ACC112 (cell line): Measurements from ENCODE around the gene AIP.
"Not testable (repeated sequence)": the region's sequence is repeated elsewhere in the genome, so short reads cannot be mapped to it uniquely, and the experiment has no call there.

Source experiments
- H2AFZ ChIP-seq: fragments of 200-600 bp; sonication (generic); one replicate; pipeline ENCODE4 v1.6.0; 2017; ENCODE audit warnings: antibody characterized with exemption, low read length; ENCODE audit not compliant: unreplicated experiment
- H3K27ac ChIP-seq: fragments of 200-600 bp; sonication (generic); 2 replicates; pipeline ENCODE4 v1.5.1; 2014; ENCODE audit warnings: low read depth, mild to moderate bottlenecking, antibody characterized with exemption, low read length, moderate library complexity
- H3K27me3 ChIP-seq: fragments of 200-600 bp; sonication (generic); 2 replicates; pipeline ENCODE4 v1.6.1; 2014; ENCODE audit warnings: mild to moderate bottlenecking, antibody characterized with exemption, low read length, moderate library complexity, mixed read lengths; ENCODE audit not compliant: insufficient read depth
- H3K36me3 ChIP-seq: fragments of 200-600 bp; sonication (generic); 2 replicates; pipeline ENCODE4 v1.6.1; 2016; ENCODE audit warnings: mild to moderate bottlenecking, antibody characterized with exemption, low read length, moderate library complexity, mixed read lengths; ENCODE audit not compliant: insufficient read depth
- H3K4me1 ChIP-seq: fragments of 200-600 bp; sonication (generic); one replicate; pipeline ENCODE4 v1.6.1; 2016; ENCODE audit warnings: low read length, mixed read lengths; ENCODE audit not compliant: insufficient read depth, unreplicated experiment, control insufficient read depth
- H3K4me3 ChIP-seq: fragments of 200-600 bp; sonication (generic); 2 replicates; pipeline ENCODE4 v1.5.1; 2014; ENCODE audit warnings: mild to moderate bottlenecking, low read depth, low read length
- H3K79me2 ChIP-seq: fragments of 200-600 bp; sonication (generic); one replicate; pipeline ENCODE4 v1.6.0; 2016; ENCODE audit warnings: low read length; ENCODE audit not compliant: control insufficient read depth, unreplicated experiment, insufficient read depth

AIP gene

DNA sequence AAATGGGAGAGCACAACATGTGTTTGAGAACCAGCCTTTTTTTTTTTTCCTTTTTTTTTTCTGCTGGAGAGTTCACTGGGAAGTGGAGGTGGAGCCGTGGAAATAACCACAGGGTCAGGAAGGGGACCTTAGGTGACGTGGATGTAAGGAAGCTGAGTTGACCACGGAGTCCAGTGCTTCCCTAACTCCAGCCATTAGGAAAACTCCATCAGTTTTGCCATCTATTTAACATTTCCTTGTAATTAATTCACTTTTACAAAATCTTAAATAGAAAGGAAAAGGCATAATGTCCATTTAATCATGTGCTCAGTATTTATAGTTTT, 27.2 kb downstream of the AIP start:
- Histone ChIP-seq H3K27ac (no peak overlapping the region), H3K27me3 (peaks cover 11% of the 10 kb centered on the region), H3K36me3 (no peaks in the 10 kb centered on the region), H3K79me2 (peaks cover 9% of the 10 kb centered on the region), H3K4me3 (no peak overlapping the region), H2AFZ (no peak overlapping the region), H3K4me1 (peaks cover 19% of the 10 kb centered on the region)

DNA sequence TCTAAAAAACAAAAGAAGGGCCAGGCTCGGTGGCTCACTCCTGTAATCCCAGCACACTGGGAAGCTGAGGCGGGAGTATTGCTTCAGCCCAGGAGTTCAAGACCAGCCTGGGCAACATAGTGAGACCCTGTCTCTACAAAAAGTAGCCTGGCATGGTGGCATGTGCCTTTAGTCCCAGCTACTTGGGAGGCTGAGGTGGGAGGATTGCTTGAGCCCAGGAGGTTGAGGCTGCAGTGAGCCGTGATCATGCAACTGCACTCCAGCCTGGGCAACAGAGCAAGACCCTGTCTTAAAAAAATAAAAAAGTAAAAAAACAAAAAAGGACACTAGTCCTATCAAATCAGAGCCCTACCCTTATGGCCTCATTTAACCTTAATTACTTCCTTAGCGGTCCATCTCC, 28.7 kb downstream of the AIP start:
- H3K4me3 ChIP-seq, H3K27ac ChIP-seq, H2AFZ ChIP-seq, H3K36me3 ChIP-seq, H3K4me1 ChIP-seq, H3K79me2 ChIP-seq: not testable (repeated sequence)
- peaks cover 11% of the 10 kb centered on the region for H3K27me3 ChIP-seq

DNA sequence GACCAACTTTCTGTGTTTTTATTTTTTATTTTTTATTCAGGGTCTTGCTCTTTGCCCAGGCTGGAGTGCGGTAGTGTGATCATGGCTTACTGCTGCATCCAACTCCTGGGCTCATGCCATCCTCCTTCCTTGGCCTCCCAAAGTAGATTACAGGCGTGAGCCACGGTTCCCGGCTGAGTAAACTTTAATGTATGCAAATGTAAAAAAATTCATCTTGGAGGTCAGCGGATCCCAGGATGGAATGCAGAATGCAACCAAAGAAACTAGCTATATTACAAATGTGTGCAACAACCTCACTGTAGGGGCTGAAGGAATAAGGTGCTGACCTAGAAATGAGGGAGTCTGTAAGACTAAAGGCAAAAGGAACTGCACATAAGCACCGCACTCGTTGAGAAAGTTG, 31.3 kb downstream of the AIP start:
- Histone ChIP-seq H3K27ac (no peak overlapping the region), H3K36me3 (no peaks in the 10 kb centered on the region), H2AFZ (no peak overlapping the region), H3K27me3 (peaks cover 11% of the 10 kb centered on the region), H3K79me2 (no peaks in the 10 kb centered on the region), H3K4me1 (no peaks in the 10 kb centered on the region), H3K4me3 (no peak overlapping the region)

DNA sequence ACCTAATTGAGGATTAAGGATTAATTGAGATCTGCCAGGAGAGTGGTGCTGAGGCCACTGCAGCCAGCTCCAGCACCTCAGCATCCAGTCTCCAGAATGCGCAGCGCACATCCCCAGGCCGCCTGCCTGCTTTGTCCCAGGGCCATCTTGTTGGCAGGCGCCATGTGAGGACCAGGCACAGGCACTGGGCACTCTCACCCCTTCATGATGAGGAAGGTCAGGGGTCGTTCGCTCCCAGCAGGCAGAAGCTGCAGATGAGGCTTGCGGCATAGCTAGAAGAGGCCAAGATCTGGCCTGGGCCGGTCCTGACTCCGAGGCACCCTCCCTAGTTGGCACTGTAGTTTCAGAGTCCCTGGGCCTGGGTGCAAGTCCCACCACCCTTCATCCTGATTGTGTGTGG, 34.0 kb downstream of the AIP start:
- Histone ChIP-seq H3K27me3 (peaks cover 14% of the 10 kb centered on the region), H3K4me3 (no peak overlapping the region), H3K27ac (no peak overlapping the region), H3K36me3 (no peaks in the 10 kb centered on the region), H3K4me1 (no peaks in the 10 kb centered on the region), H3K79me2 (no peaks in the 10 kb centered on the region), H2AFZ (no peak overlapping the region)

DNA sequence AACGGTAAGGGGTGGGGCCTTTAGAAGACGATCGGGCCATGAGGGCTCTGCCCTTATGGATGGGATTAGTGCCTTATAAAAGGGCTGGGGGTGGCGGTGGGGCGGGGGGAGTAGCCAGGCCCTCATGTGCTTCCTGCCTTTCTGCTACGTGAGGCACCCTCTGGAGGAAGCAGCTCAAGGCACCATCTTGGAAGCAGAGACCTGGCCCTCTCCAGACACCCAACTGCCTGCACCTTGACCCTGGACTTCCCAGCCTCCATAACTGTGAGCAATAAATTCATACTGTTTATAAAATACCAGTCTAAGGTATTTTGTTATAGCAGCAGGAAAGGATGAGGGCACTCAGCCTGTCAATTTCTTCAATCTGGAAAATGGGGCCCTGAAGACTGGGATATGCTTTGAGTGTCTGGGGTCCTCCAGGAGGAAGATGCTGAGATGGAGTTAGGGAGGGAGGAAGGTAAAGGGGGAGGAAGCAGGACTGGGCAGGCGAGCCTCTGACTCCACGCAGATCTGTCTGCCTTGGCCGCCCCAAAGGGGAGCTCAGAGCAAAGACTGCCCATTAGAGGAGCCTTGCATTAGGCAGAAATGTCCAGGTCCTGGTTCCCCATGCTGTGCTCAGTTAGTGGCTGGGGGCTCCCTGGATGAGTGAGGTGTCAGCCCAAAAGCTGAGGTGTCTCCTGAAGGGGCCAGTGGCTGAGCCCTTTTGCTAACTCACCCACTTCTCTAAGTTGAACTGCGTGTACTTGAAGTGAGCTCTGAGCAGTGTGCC, 35.1 kb downstream of the AIP start:
- Histone ChIP-seq H3K4me1 (no peaks in the 10 kb centered on the region), H3K4me3 (no peak overlapping the region), H3K27ac (no peak overlapping the region), H3K79me2 (no peaks in the 10 kb centered on the region), H2AFZ (no peak overlapping the region), H3K36me3 (no peaks in the 10 kb centered on the region), H3K27me3 (peaks cover 17% of the 10 kb centered on the region)

DNA sequence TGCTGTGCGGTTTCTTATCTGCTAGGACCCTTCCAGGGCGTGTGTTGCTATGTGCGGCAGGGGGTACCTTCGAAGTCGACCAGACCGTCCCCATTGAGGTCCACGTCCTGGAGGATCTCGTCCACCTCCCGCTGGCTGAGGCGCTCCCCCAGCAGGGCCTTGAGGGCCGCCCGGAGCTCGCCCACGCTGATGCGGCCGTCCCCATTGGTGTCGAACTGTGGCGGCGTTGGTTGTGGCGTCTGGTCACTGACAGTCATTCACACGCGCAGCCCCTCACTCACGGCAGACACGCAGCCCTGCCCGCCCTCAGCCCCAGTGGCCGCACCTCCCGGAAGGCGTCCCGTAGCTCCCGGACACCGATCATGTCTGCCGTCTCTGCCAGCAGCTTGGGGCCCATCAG, 36.9 kb downstream of the AIP start:
- Histone ChIP-seq H3K4me1 (no peaks in the 10 kb centered on the region), H3K27me3 (peaks cover 11% of the 10 kb centered on the region; the same call in 1 of the 2 replicates), H2AFZ (no peak overlapping the region), H3K79me2 (no peaks in the 10 kb centered on the region), H3K36me3 (no peaks in the 10 kb centered on the region), H3K27ac (no peak overlapping the region), H3K4me3 (no peak overlapping the region)

DNA sequence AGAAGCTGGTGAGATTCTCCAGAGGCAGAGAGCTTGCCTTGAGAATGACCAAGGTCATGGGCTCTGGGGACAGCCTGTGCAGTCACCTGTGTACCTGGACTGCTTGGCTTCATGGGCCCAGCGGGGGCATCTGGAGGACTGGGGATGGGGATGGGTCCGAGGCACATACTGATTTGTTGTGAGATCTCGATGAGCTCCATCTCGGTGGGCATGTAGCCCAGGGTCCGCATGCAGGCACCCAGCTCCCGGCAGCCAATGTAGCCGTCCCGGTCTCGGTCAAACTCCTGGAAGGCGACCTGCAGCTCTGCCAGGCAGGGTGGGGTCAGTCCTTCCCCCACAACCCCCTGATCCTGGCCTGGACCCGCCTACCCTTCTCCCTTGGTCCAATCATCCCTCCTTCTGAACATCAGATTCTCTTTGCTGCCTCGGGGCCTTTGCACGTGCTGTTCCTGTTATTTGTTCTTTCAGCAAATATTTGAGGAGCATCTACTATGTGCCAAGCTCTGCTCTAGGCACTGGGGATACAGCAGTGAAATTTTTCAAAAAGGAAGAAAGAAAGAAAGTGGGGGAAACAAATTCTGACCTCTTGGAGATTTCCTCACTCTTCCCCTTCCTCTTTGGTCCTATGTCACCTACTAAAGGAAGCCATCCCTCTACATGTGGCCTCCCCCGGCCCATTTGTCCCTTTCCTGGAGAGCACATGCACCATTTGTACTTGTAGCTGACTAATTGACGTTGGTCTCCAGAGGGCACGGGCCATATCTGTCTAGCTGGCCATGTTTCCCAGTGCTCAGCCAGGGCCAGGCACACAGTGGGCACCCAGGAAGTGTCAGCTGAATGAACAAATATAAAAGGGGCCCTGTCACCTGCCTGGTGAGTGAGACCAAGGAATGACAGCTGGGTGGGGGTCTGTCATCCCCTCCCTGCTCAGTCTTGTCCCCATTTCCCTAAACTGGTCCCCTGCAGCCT, 38.3 kb downstream of the AIP start:
- H2AFZ ChIP-seq = no peak overlapping the region
- H3K36me3 ChIP-seq = no peaks in the 10 kb centered on the region
- H3K79me2 ChIP-seq = no peaks in the 10 kb centered on the region
- peaks cover 11% of the 10 kb centered on the region; the same call in 1 of the 2 replicates for H3K27me3 ChIP-seq
- H3K4me1 ChIP-seq = no peaks in the 10 kb centered on the region
- H3K27ac ChIP-seq = no peak overlapping the region
- H3K4me3 ChIP-seq = no peak overlapping the region

DNA sequence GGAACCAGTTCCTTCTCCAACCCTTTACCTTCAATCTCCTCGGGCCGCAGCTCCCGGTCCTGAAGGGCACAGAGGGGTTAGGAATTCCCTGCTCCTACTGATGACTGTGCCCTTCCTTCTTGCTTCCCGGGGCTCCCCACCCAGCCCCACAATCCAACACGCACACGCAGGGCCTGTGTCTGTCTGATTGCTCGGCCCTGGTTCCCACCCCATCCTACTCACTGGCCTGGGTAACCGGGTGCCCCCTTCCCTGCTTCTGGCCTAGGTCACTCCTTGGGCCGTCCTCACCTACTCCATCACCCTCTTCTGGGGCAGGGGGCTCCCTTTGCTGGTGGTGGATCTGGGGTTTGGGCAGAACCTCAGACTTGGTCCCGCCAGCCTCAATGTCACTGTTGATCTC, 39.1 kb downstream of the AIP start:
- H3K36me3 ChIP-seq = no peaks in the 10 kb centered on the region
- H2AFZ ChIP-seq = no peak overlapping the region
- no peak overlapping the region for H3K4me3 ChIP-seq
- peaks cover 11% of the 10 kb centered on the region; the same call in 1 of the 2 replicates for H3K27me3 ChIP-seq
- no peaks in the 10 kb centered on the region for H3K79me2 ChIP-seq
- no peaks in the 10 kb centered on the region for H3K4me1 ChIP-seq
- H3K27ac ChIP-seq = no peak overlapping the region

DNA sequence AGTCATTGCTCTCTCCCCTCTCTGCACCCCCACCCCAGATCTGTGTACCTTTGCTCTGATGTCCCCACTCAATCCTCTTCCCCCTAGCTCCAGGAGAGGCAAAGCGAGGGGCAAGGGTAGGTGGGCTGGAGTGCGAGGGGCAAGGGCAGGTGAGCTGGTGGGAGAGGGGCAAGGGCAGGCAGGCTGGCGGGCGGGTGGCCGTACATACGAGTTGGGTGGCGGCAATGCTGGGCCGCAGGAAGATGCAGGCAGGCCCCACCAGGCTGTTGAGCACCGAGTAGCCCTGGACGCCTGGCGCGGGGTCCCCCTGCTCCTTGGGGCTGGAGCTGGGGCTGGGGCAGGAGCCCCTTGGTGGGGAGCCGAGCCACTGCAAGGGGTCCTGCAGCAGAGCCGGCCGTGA, 39.5 kb downstream of the AIP start:
- Histone ChIP-seq H3K4me3 (no peak overlapping the region), H3K27ac (no peak overlapping the region), H3K36me3 (no peaks in the 10 kb centered on the region), H3K79me2 (no peaks in the 10 kb centered on the region), H2AFZ (no peak overlapping the region), H3K27me3 (peaks cover 16% of the 10 kb centered on the region; the same call in 1 of the 2 replicates), H3K4me1 (no peaks in the 10 kb centered on the region)

DNA sequence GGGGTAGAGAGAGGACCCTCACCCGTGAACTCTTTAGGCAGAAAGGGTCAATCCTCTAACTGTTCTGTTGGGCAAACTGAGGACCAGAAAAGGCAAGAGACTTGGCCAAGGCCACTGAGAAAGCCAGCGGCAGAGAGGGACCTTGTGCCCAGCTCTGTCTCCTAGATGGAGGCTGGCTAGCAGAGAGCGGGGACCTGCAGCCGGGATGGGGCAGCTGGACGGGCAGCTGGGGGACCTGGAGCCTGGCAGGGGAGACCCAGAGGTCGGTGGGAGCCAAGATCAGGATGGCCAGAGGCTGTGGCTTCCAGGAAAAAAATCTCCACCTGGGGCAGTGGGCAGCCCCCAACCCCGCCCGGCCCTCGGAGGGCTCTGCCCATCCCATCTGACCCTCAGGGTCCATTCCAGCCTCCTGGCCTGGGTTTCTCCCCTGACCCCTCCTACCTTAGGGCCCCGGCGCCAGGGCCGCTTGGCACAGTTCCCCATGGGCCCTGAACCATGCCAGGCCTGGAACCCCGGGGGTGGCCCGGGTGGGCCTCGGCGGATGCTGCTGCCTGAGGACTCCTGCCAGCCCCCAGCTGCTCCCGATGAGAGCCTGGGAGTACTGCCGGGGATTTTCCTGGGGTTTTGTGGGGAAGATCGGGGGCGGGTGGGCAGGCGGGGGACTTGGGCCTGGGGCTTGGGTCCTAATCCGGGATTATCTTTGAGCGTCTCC, 40.2 kb downstream of the AIP start, which contains the start of gene CABP2:
TSS of gene CABP2 (minus strand) at position 603 of the 712 bp plus-strand sequence. CDS start at position 483, 120 bp downstream.
- H3K27ac ChIP-seq = no peak within 1 kb of the TSS
- no peaks in the 10 kb centered on the region for H3K36me3 ChIP-seq
- H2AFZ ChIP-seq = no peak within 1 kb of the TSS
- peaks cover 17% of the 10 kb centered on the region; the same call in 1 of the 2 replicates for H3K27me3 ChIP-seq
- no peak within 1 kb of the TSS for H3K4me3 ChIP-seq
- no peaks in the 10 kb centered on the region for H3K79me2 ChIP-seq
- no peaks in the 10 kb centered on the region for H3K4me1 ChIP-seq
